GM12891 (cell line): ENCODE measurements around the gene APOBEC3C.
A peak's percentile ranks its signal among the peaks of the same experiment; 100 is the strongest.
"Not testable (repeated sequence)": the region's sequence is repeated elsewhere in the genome, so short reads cannot be mapped to it uniquely, and the experiment has no call there.

Experiments used
- PAX5 ChIP-seq: IDR thresholded peaks from 2 replicates; pipeline ENCODE4 v1.6.1; 2011; ENCODE audit warnings: low read length, moderate library complexity, mild to moderate bottlenecking; ENCODE audit not compliant: insufficient read depth, severe bottlenecking
- POLR2A ChIP-seq: IDR thresholded peaks from 2 replicates; pipeline ENCODE4 v1.6.1; 2011; ENCODE audit warnings: low read depth, low read length, control low read depth
- POLR2AphosphoS5 ChIP-seq: IDR thresholded peaks from 2 replicates; pipeline ENCODE4 v1.6.1; 2011; ENCODE audit warnings: low read depth, low read length, control low read depth

- not testable (repeated sequence) for TF ChIP-seq POLR2AphosphoS5, POLR2A
- TF ChIP-seq PAX5, result peak; percentile 41
These were observed 29.0 kb upstream of the APOBEC3C start for GRCh38 chr22:38984784-38985757.
